HFFc6 (cell line): ENCODE data around the gene TLN1. TPM values are rescaled to one million over a fixed set of nuclear protein-coding genes. Genes with fewer than 3 reads are reported as not detected.

ENCODE experiments used
- DNase-seq: peaks from one replicate; pipeline ENCODE4 v3.0.0-alpha.2; 2018
- H3K27ac Mint-ChIP-seq: 2 replicates; pipeline ENCODE4 v1.8.0; 2020; ENCODE audit warnings: mild to moderate bottlenecking, mixed read lengths
- H3K27me3 Mint-ChIP-seq: 2 replicates; pipeline ENCODE4 v1.8.0; 2021; ENCODE audit warnings: mild to moderate bottlenecking, moderate library complexity, mixed read lengths; ENCODE audit not compliant: insufficient read depth
- H3K36me3 Mint-ChIP-seq: 2 replicates; pipeline ENCODE4 v1.8.0; 2021; ENCODE audit warnings: low read depth, mixed read lengths
- H3K4me1 Mint-ChIP-seq: 2 replicates; pipeline ENCODE4 v1.8.0; 2020; ENCODE audit warnings: low read depth, mixed read lengths
- H3K4me3 Mint-ChIP-seq: 2 replicates; pipeline ENCODE4 v1.8.0; 2020; ENCODE audit warnings: mild to moderate bottlenecking, moderate library complexity, mixed read lengths
- H3K9me3 Mint-ChIP-seq: 2 replicates; pipeline ENCODE4 v1.8.0; 2020; ENCODE audit warnings: mild to moderate bottlenecking, mixed read lengths
- CTCF ChIP-seq: fragments of 200-600 bp; sonication (generic); IDR thresholded peaks from 2 replicates; pipeline ENCODE4 v1.5.0; 2021; ENCODE audit warnings: antibody characterized with exemption, mild to moderate bottlenecking
- total RNA-seq, 6 experiments: library from RNA; stranded (reverse); fragmentation: NEBNext Ultra II Directional; extraction: Animal tissue kit (Norgen Biotek cat#: 25700); gene quantifications; 2 replicates in 1 of 6; 3 replicates in 5 of 6; pipeline ENCODE4 v1.2.3, GENCODE V29; 2021

Gene TLN1
- total RNA-seq, 6 experiments from 2014 or later: 470 to 562 (median 491) TPM

- peaks cover 76% of the 10 kb centered on the region for H3K4me1 Mint-ChIP-seq
- no peak for DNase-seq
- peak overlapping the region; percentile 79 for H3K27ac Mint-ChIP-seq
- H3K27me3 Mint-ChIP-seq: peaks cover 31% of the 10 kb centered on the region
- H3K4me3 Mint-ChIP-seq: peak overlapping the region; percentile 23; the same call in 1 of the 2 replicates
- no peak for TF ChIP-seq CTCF
- H3K36me3 Mint-ChIP-seq: peaks cover 30% of the 10 kb centered on the region
- no peaks in the 10 kb centered on the region for H3K9me3 Mint-ChIP-seq
These were observed 52.1 kb downstream of the TLN1 start for GRCh38 chr9:35679766-35680330.

- DNase-seq: no peak
- peaks cover 76% of the 10 kb centered on the region for H3K4me1 Mint-ChIP-seq
- TF ChIP-seq CTCF: no peak
- H3K36me3 Mint-ChIP-seq: peaks cover 23% of the 10 kb centered on the region
- peaks cover 31% of the 10 kb centered on the region for H3K27me3 Mint-ChIP-seq
- no peak overlapping the region for H3K4me3 Mint-ChIP-seq
- no peaks in the 10 kb centered on the region for H3K9me3 Mint-ChIP-seq
- peak overlapping the region; percentile 22; the same call in 1 of the 2 replicates for H3K27ac Mint-ChIP-seq
These were observed 52.9 kb downstream of the TLN1 start for GRCh38 chr9:35679091-35679490.

- Mint-ChIP-seq H3K4me1 (peaks cover 52% of the 10 kb centered on the region), H3K36me3 (no peaks in the 10 kb centered on the region), H3K4me3 (peak overlapping the region; percentile 26; the same call in 1 of the 2 replicates), H3K27me3 (peaks cover 23% of the 10 kb centered on the region), H3K27ac (no peak overlapping the region), H3K9me3 (no peaks in the 10 kb centered on the region)
- no peak for TF ChIP-seq CTCF
- no peak for DNase-seq
These were observed 56.1 kb downstream of the TLN1 start for GRCh38 chr9:35675732-35676392.

GRCh38 chr9:35675204-35675603, 56.8 kb downstream of the TLN1 start:
- no peaks in the 10 kb centered on the region for H3K9me3 Mint-ChIP-seq
- peak overlapping the region; percentile 26; the same call in 1 of the 2 replicates for H3K4me3 Mint-ChIP-seq
- peaks cover 18% of the 10 kb centered on the region for H3K27me3 Mint-ChIP-seq
- no peak for DNase-seq
- H3K4me1 Mint-ChIP-seq: peaks cover 46% of the 10 kb centered on the region
- H3K36me3 Mint-ChIP-seq: no peaks in the 10 kb centered on the region
- TF ChIP-seq CTCF: no peak
- no peak overlapping the region for H3K27ac Mint-ChIP-seq

GRCh38 chr9:35674025-35674361, 58.0 kb downstream of the TLN1 start:
- no peak for DNase-seq
- Mint-ChIP-seq H3K9me3 (no peaks in the 10 kb centered on the region), H3K27me3 (peaks cover 13% of the 10 kb centered on the region), H3K27ac (no peak overlapping the region), H3K4me3 (no peak overlapping the region), H3K36me3 (no peaks in the 10 kb centered on the region), H3K4me1 (peaks cover 45% of the 10 kb centered on the region)
- no peak for TF ChIP-seq CTCF
